HG03520 (cell line): Measurements from ENCODE around the gene PRKAB1.

ENCODE experiments used
- ATAC-seq: cut with Tn5 transposase; IDR thresholded peaks from one replicate; pipeline ENCODE4 v1.9.1; 2021; ENCODE audit warnings: mild to moderate bottlenecking, moderate library complexity; ENCODE audit not compliant: unreplicated experiment

PRKAB1 gene

GRCh38 chr12:119710965-119711551 lies 43.1 kb downstream of the PRKAB1 start:
- ATAC-seq, result no peak

DNA sequence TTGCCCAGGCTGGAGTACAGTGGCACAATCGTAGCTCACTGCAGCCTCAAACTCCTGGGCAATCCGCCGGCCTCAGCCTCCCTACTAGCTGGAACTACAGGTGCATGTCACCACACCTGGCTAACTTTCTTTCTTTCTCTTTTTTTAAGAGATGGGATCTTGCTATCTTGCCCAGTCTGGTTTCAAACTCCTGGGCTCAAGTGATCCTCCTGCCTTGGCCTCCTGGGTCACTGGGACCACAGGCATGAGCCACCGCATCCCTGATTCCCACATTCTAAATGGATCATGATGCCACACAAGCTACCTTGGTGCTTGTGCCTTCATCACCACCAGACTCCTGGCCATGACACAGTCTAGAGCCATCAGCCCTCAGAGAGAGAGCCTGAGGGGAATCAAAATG lies 43.8 kb downstream of the PRKAB1 start:
- ATAC-seq, result no peak

GRCh38 chr12:119712721-119713120 lies 44.8 kb downstream of the PRKAB1 start:
- ATAC-seq, result no peak

- ATAC-seq, result no peak
These were observed 45.7 kb downstream of the PRKAB1 start for GRCh38 chr12:119713551-119714031.

DNA sequence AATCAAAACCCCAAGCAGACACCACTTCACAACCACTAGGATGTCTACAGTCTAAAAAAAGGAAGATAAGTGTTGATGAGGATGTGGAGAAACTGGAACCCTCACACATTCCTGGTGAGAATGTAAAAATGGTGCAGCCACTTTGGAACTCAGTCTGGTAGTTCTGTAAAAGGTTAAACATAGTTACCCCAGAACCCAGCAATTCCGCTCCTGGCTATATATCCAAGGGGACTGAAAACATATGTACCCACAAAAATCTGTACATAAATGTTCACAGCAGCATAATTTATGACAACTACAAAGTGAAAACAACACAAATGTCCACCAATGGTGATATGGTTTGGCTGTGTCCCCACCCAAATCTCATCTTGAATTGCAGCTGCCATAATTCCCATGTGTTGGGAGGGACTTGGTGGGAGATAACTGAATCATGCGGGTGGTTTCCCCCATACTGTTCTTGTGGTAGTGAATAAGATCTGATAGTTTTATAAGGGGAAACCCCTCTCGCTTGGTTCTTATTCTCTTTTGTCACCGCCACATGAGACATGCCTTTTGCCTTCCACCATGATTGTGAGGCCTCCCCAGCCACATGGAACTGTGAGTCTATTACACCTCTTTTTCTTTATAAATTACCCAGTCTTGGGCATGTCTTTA lies 46.8 kb downstream of the PRKAB1 start:
- no peak for ATAC-seq

DNA sequence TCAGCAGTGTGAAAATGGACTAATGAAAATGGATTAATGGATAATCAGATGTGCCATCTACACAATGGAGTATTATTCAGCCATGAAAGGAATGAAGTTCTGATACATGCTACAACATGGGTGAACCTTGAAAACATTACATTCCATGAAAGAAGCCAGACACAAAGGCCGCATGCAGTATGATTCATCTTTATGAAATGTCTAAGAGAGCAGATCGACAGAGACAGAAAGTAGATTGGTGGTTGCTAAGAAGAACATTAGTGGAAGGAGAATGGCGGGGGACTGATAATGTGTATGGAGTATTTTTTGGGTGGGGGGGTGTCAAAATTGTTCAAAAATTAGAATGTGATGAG lies 47.3 kb downstream of the PRKAB1 start:
- ATAC-seq, result no peak

GRCh38 chr12:119718141-119718540 lies 50.2 kb downstream of the PRKAB1 start:
- no peak for ATAC-seq

DNA sequence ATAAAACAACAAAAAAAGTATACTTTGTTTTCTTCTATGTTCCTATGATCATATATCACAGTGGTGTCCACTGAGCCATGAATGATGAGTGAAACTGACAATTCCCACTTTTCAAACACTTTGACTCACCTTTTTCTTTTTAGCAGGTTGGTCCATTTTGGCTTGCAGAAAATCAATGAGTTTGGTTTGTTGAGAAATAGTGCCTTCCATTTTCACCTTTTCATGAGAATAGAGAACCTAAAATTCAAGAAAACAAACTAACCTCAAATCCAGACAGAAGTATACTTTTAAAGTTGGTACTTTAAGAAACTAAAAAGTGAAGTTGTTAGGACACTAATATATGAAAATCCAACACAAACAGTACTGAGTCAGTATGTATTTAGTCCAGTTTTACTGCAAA lies 52.4 kb downstream of the PRKAB1 start:
- no peak for ATAC-seq

GRCh38 chr12:119721306-119721705 lies 53.4 kb downstream of the PRKAB1 start:
- ATAC-seq, result no peak

DNA sequence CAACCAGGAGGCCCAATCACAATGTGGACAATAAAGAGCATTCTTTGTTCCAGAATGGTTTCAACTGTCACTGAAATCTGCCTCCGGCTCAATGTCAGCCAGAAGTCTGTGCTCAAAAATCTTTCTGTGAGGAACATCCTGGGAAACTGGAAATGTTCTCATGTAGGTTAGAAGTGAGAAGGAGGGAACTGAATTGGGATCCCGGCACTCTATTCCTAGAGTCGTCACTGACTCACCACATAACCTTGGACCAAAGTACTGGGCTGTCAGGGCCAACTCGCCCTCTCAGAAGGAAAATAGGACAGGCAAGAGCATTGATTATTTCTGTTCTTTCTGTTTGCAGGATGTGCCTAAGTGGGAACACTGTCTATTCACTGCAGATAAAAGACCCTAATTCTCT lies 57.6 kb downstream of the PRKAB1 start:
- no peak for ATAC-seq

- no peak for ATAC-seq
These were observed 59.9 kb downstream of the PRKAB1 start for GRCh38 chr12:119727600-119728443.

DNA sequence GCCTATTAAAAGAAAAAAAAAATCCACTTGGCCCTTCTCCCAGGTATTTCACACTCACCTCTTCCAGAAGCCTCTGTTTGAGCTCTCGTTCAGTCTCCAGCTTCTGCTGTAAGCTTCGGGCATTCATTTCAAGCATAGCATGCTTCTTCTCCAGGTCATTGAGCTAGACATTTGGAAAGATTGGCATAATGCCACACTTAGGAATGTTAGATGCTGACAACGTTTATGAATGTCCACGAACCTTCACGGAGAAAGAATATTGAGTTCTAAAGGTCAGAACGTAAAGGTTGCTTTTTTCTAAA lies 60.5 kb downstream of the PRKAB1 start:
- ATAC-seq, result no peak

DNA sequence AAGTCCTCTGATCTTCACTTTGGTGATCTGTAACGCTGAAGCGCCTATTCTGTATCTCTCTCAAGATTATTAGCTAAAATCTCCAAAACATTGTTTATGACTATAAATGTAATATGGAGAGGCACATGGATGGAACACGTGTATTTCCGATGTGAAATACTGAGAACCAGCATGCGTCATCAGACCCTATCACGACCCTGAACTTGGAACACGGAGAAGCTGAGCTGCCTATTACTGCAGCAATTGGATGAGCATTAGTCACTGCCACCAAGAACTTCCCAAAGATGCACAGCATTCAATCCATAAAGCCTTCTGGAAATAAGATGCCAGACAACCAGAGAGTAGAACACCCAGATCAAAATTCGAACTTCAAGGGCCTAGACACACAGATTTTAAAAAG lies 61.9 kb downstream of the PRKAB1 start:
- ATAC-seq, result no peak

- no peak for ATAC-seq
These were observed 62.4 kb downstream of the PRKAB1 start for GRCh38 chr12:119730381-119730780.
